LNCAP (cell line): ENCODE results near the gene KAT6B.

Source experiments
- TF ChIP-seq, protein P1 (sequence below): fragments of 450-650 bp; IDR thresholded peaks from 2 replicates; pipeline ENCODE4 v1.5.1; 2017; ENCODE audit warnings: mild to moderate bottlenecking

The KAT6B gene

DNA sequence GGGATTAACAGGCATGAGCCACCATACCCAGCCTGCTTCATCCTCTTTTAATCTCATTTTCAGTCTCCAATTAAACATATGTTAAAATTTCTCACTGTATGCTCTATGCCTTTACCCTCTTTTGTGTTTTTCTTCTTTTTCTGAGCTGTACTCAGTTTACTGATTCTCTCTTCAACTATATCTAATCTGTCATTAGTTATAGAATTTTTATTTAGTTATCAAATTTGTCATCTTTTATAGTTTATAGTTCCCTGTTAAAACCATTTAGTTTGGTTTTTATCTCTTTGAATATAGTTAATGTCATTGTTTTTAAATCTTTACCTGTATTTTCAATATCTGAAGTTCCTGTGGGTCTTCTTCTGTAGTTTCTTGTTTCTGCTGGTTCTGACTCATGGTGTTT is 93.3 kb downstream of the KAT6B start:
- TF ChIP-seq, protein P1, sequence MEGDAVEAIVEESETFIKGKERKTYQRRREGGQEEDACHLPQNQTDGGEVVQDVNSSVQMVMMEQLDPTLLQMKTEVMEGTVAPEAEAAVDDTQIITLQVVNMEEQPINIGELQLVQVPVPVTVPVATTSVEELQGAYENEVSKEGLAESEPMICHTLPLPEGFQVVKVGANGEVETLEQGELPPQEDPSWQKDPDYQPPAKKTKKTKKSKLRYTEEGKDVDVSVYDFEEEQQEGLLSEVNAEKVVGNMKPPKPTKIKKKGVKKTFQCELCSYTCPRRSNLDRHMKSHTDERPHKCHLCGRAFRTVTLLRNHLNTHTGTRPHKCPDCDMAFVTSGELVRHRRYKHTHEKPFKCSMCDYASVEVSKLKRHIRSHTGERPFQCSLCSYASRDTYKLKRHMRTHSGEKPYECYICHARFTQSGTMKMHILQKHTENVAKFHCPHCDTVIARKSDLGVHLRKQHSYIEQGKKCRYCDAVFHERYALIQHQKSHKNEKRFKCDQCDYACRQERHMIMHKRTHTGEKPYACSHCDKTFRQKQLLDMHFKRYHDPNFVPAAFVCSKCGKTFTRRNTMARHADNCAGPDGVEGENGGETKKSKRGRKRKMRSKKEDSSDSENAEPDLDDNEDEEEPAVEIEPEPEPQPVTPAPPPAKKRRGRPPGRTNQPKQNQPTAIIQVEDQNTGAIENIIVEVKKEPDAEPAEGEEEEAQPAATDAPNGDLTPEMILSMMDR = no peak

DNA sequence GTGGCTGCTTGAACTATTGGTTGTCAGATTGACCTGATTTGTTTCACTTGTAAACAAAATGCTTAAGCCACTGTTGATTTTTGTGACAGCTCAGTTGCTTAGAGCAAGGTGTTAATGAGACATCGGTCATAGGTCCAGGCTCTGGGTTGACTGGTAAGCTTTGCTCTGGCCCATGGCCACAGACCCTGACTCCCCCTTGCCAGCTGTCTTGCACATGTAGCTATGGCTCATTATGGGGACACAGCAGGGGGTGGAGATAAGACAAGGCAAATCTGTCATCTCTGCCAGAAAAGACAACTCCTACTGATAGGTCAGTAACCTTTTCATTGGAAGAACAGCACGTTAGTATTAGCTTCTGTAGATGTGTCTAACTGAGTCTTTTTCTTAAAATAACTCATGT is 95.3 kb downstream of the KAT6B start:
- TF ChIP-seq, protein P1 = no peak

DNA sequence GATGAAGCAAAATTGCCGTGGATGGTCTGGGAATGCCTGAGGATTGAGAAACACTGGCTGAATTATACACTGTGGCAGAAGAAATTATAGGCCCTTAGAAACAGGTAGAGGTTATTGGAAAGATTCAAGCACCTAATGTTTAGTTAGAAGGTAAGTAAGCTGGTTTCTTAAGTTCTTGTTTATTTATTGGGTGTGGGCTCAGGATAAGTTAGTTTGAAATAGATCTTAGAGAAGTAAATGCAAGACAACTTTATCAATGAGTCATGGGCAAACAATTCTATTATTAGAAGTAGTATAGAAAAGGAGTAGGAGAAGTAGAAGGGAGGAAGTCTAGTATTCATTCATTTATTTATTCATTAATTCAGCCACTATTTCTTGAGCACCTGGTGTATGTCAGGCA is 96.5 kb downstream of the KAT6B start:
- TF ChIP-seq, protein P1 = no peak

DNA sequence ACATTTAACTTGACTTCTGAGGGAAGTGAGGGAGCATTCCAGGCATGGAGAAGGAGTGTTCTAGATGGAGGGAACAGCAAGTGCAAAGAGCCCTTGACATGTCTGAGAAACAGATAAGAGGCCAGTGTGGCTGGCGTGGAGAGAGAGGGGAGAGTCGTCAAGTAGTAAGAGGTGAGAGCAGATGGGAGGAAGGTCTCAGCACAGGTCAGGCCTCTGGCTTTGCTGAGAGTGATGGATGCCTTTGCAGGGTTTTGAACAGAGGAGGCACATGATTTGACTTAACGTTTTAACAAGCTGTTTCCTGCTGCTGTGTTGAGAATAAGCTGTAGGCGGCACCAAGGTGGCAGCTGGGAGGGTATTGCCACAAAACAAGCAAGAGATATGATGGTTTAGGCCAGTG is 97.2 kb downstream of the KAT6B start:
- TF ChIP-seq, protein P1 = no peak

DNA sequence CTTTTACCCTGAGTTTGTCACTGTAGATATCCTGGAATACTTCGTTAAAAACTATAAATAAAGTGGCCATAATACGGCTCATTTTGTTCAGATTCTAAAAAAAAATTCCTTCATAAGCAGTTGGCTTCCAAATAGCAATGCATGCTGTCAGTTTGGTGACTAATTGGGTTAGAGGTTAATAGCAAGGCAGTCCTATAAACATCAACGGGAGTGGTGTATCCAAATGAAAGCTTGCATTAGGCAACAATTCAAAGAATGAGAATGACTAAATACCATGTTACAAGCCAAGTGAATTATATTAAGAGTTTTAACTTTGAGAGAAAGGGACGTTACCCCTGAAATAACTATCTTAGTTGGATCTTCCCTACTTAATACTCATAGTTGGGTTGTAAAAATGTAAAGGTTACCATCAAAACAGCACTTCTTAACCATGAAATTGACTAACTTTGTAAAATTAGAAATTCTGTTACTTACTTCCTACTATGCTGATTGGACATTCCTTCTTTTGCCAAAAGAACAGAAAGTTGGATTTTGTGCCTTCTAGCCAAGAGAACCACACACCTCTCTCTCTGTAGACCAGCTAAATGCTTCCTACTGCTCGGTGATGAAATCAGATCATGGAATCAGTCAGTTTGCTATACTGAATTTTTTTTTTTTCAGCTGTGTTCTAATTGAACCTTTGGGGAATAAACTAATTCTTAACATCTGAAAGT is 98.0 kb downstream of the KAT6B start:
- TF ChIP-seq, protein P1 = no peak

DNA sequence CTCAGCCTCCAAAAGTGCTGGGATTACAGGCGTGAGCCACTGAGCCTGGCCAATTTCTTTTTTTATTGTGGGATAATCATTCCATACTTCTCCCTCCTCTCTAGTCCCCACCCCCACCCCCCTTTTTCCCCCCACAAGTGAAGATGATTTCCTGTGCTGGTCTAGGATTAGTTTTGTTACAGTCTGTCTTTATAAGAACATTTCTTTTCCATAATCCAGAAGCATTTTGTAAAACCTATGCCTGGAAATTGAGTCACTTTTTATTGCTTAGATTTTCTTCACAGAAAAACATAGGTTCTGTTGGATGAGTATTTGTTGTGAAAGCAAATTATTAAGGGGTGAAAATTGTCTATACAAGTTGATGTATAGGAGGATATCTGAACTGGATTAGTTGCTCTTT is 98.9 kb downstream of the KAT6B start:
- TF ChIP-seq, protein P1 = no peak

DNA sequence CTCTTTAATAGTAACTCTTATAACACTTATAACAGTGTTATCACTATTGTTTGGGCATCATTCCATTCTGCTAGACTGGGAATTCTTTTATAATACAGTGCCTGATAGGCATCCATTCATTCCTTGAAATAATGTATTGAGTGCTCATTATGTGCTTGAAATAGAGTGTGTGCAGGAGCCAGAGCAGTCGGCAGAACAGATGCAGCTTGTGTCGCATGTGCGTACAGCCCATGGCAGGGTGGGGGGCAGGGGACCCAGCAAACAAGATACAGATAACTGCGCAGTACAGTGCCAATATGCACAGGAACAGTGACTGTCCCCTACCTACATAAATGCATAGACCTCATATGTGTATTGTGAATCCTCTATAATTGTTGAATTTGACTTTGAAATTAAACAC is 99.3 kb downstream of the KAT6B start:
- TF ChIP-seq, protein P1 = no peak
